Activated T-cell treated with anti-CD3 and anti-CD28 coated beads for 4 hours (primary cell): ENCODE results near the gene ALAS1.
A peak's percentile ranks its signal among the peaks of the same experiment; 100 is the strongest.
"Not testable (repeated sequence)": the region's sequence is repeated elsewhere in the genome, so short reads cannot be mapped to it uniquely, and the experiment has no call there.

Experiments
- DNase-seq: peaks from one replicate; pipeline ENCODE4 v3.0.0-alpha.2; 2020

ALAS1 gene

DNA sequence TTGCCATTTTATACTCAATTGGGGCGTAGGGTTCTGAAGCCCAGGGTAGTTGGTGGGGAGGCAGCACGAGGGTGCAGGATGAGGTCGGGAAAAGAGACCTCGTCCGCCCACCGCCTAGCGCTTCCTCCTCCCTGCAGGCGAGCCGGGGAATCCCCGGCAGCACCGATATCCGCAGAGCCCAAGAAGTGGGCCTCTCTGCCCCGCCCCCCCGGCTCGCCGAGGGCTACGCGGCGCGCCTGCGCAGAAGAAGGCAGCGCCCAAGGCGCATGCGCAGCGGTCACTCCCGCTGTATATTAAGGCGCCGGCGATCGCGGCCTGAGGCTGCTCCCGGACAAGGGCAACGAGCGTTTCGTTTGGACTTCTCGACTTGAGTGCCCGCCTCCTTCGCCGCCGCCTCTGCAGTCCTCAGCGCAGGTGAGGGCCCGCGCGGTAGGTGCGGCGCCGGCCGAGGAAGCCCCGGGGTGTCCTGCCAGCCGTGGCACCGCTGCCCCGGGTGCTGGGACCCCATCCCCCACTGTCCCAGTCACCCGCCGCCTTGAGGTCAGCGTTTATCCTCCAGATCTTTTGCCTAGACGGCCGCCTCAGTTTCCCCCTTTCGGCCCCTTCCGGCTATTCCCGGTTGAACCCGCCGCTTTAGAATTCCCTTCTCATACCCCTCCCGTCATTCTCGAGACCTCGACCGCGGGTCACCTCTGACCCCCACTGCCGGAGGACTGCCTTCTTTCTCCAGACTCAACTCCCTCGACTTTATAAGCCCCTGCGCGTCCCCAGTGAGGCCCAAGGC, at the start of gene ALAS1:
TSS of gene ALAS1 (plus strand) at position 319 of the 784 bp plus-strand sequence. CDS start 1,082 bp downstream, outside the sequence.
- peak; percentile 94 for DNase-seq

DNA sequence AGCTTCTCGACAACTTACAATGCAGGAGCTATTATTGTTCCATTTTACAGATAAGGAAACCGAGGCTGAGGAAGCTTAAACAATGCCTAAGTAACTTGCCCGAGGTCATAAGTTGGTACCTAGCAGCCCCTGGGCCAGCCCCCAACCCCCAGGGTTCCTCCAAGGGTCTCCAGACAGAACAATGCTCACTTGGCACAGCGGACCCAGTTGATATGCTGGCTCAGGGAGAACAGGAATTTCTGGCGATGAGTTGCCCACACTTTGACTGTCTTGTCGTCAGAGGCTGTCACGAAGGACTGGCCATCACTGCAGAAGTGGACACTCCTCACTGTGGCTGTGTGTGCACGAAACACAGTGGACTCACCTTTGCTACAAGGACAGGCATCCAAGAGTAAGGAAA, 48.9 kb upstream of the ALAS1 start:
- DNase-seq = no peak

DNA sequence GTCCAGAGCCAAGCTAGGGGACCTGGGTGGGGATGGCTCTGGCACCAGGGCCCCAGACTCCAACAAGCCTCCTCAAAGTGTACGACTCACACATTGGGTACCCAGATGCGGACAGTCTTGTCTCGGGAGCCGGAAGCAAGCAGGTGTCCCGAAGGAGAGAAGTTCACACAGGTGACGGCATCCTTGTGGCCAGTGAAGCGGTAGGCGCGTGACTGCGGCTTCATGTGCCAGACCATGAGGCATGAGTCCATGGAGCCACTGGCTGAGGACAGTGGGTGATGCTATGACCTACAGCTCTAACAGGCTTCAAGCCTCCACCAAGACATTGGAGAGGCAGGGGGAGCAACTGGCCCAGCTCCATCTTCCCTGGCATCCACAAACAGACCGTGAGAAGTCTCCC, 48.2 kb upstream of the ALAS1 start:
- DNase-seq = no peak

DNA sequence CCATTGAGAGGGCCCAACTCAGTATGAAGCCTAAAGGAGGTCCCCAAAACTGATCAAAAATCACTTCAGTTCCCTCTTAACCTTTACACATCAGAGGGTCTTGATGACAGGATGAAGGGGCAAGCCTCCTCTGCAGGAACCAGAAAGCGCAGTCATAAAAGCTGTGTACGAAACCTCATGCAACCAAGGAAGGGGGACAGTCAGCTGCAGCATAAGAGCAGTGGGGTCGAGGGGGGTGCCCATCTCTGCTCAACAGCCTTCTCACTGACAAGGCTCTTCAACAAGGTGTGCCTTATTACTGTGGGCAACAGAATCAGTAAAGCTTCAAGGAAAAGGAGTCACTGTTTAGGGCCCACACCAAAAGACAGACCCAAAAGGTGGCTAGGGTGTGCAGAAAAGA, 47.6 kb upstream of the ALAS1 start:
- no peak for DNase-seq

DNA sequence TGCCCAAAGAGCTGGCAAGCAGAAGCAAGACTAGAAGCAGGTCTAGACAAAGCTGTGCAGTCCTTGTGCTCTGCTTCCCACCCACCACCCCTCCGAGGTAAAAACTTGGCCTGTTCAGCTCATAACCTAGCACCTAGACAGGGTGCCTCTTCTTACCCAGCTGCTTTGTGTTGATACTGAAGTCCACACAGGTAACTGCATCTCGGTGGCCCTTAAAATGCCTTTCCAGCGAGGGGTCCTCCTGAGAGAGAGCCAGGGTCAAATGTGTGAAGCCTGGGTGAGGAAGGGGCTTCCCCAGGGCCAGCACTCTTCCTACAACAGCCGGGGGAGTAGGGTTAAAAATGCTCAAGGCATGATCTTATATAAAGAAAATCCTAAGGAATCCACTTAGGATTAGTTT, 47.1 kb upstream of the ALAS1 start:
- no peak for DNase-seq

DNA sequence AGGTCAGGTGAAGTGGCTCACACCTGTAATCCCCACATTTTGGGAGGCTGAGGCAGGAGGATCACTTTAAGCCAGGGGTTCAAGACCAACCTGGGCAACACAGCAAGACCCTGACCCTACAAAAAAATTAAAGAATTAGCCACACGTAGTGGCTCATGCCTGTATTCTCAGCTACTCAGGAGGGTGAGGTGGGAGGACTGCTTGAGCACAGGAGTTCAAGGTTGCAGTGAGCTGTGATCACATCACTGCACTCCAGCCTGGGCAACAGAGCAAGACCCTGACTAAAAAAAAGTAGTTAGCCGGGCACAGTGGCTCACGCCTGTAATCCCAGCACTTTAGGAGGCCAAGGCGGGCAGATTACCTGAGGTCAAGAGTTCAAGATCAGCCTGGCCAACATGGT, 46.0 kb upstream of the ALAS1 start:
- DNase-seq = not testable (repeated sequence)

DNA sequence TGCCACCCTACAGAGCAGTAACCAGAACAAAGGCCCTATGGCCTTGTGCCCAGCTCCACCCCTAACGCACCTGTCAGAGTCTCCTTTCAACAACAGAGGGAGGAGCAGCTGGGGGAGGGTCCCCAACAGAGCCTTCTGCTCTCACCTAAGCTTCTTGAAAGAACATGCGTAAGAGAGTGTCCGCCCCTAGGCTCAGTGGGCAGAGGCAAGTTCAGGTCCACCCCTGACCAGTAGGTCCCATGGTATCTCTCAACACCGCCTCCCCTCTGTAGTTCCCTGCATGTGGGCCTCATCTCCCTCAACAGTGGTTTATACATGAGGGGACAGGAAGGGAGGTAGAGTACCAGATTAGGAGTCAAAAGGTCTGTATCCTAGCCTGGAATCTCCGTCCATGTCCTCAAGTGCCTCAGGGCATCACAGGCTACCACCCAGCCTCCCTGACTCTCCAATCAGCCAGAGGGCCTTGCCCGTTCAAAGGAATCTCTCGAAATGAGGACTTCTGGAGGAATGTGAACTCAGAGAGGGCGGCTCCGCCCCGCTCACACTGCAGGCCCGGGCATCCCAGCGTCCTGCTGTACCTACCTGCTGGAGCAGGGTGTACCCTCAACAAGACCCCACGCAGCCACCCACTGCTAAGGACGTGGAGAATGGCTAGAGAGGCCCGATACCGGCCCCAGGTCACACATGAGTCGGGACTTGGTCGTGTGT, 44.4 kb upstream of the ALAS1 start:
- no peak for DNase-seq

DNA sequence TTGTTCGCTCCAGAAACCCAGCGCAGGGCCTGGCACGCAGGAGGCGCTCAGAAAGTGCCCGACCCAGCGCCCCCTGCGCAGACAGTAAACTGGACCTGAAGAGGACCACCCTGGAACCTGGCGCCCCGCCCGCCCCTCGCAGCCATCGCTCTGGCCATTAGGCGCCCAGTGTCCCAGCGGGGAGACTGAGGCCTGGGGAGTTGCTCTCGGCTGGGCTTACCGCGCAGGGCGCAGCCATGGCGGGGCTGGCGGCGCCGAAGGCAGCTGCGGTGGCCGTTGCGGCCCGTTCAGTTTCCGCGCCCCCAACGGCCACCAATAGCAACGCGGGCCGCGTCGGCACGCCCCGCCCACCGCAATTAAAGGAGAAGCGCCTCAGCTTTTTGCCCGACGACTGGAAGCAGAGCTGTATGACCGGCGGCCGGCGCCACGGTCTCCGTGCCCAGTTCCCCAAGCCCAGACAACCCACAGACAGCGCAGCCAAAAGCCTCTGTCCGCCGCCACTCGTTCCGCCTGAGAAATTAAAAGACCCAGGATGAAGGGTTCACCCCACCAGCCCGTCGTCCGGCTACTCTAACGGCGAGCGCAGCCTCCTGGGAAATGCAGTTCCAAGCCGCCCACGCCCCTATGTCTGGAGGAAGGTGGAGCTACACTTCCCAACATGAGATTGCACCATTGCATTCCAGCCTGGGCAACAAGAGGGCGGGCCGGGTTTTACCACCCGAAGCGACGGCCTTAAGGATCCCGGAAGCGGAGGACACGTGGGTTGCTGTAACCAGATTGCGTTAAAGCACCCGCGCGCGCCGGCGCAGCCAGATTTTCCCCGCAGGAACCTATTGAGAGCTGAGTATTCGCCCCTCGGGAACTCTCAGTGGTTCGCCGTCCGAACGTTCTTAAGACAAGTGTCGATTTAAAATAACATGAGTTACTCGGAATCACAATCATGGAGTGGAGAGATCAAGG, 43.5 kb upstream of the ALAS1 start, which contains the start of gene POC1A:
TSS of gene POC1A (minus strand) at position 289 of the 960 bp plus-strand sequence. CDS start at position 238, 51 bp downstream.
- peak; percentile 78 for DNase-seq

DNA sequence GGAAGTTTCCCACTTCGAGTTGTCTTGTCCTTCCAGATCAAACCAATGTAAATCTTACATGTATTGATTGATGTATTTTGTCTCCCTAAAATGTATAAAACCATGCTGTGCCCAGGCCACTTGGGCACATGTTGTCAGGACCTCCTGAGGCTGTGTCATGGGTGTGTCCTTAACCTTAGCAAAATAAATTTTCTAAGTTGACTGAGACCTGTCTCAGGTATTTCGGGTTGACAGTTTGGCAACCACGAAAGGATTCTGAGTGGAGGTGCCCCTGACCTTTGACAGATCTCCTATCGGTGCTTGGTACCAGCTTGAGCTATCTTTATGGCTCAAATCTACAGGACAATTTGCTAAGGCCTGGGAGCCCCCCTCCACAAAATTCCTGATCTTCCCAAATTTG, 42.0 kb upstream of the ALAS1 start:
- no peak for DNase-seq

DNA sequence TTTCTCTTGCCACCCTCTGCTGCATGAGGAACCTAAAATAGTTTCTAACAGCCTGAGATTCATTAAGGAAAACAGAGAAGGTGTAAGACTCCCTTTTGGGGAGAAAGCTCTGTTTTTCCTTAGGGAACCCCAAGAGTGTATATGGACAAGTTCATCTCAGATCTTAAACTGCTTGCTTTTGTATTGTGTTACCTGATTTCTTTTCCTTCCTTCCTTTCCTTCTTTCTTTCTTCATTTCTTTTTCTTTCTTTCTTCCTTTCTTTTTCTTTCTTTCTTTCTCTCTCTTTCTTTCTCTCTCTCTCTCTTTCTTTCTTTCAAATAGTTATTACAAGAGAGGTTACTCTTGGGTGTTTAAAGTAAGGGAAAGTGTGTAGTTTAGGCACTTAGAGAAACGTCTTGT, 38.5 kb upstream of the ALAS1 start:
- no peak for DNase-seq

DNA sequence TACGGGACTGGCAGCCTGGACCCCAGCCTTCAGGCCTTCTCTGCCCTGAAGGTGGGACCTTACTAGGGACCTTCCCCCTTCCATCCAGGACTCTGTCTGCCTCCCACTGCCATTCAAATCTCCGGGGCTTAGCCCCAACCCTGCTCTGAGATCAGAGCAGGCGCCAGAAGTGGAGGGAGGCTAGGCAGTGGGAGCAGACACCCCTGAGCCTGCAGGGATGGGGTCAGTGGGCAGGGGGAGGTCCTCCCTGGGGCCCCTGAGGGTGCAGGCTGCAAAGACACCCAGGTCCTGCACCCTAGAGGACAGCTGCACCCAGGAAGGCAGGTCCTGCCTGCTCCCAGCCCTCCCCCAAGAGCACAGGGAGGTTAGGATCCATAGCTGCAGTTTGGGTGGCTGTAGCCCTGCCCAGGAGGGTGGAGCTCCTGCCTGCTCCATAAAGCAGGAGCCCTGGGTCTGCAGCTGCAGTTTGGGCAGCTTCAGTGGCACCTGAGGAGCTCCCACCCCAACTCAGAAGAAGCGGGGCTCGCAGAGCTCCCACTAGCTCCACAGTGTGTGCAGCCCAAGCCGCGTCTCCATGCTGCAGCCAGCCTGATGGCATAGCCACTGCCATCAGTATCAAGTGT, 35.6 kb upstream of the ALAS1 start:
- no peak for DNase-seq

DNA sequence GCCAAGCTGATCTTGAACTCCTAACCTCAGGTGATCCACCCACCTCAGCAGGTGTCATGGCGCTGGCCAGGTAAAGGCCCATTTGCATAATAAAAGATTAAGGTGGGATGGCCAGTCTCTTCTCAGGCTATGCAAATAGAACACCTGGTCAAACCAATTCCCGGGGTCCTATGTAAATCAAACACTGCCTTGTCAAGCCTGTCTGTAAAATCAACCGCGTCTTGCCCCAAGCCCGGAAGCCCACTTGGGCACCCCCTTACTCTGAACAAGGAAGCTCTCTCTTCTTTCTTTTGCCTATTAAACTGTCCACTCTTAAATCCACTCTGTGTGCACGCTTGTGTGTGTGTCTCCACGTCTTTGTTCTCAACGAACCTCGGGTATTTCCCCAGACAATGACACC, 30.7 kb upstream of the ALAS1 start:
- no peak for DNase-seq

DNA sequence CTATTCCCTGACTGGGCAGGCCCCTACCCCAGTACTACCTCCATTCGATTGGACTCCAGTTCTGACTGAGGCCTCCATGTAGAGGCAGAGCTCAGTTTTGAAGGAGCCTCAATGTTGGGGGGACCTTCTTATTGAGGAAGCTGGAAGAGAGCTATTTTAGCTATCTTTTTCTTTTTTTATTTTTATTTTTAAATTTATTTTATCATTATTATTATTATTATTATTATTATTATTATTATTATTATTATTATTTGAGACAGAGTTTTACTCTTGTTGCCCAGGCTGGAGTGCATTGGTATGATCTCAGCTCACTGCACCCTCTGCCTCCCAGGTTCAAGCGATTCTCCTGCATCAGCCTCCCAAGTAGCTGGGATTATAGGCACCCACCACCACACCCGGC, 27.7 kb upstream of the ALAS1 start:
- not testable (repeated sequence) for DNase-seq

DNA sequence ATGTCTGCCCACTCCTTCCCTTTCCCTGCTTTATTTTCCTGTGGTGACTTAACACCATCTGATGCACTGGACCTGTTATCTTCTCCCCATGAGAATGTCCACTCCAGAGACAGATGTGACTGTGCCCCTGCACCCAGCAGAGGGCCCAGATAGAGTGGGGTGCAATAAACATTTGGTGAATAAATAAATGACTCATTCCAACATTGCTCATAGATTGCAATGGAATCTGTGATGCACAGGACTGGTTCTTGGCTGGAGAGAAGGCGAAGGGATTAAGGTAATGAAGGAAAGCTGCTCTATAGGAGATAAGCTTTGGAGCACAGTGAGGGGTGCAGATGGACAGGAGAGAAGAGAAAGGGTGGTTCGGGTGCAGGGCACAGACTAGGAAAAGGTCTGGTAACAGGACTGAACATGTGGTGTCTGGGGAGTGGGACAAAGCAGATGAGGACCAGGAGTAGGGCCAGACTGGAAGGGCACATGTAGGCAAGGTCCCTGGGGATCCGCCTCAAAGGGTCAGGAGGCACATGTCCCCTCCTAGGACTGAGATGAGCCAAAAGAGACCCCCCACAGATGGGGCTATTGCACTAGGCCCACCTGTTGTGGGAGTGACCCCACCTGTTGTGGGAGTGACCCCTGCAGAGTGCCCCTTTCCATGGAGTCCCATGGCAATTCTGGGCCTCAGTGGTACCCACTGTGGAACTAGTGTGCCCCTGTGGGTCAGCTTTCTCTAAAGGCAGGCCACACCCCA, 26.3 kb upstream of the ALAS1 start:
- DNase-seq = no peak

DNA sequence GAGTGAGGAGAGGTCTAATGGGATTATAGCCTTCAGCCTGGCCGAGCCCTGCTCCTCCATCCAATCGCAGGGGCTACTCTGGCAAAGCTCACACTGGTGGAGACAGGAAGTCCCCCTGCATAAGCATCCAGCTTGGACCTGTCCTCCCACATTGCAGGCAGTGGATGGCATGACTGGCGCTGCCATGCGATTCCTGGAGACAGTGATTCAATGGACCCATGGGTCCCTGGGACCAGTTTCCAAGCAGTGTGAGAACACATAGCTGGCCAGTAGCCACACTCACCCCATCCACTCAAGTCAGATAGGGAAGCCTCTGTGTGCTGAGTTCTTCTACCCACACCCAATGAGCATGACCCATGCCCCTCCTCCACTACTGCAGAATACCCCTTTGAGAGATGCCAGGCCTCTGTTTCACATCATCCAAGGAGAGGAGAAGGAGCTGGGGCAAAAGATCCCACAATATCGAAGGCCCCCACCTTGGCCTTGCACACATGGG, 25.6 kb upstream of the ALAS1 start:
- no peak for DNase-seq

DNA sequence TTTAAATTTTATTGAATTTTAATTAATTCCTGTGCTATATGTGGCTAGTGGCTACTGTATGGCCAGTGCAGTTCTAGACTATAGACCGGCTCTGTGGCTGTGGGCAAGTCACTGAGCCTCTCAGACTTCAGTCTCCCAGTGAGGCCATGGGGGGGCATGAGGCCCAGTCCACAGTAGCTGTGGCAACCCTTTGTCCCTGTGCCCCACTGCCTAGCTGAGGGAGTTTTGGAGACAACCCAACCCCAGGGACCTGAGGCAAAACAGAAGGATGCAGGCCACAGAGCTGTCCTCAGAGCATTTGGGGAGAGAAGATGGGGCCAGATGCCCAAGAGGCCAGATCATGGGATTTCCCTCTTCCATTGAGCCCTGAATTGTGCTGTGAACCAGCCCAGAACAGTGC, 24.9 kb upstream of the ALAS1 start:
- no peak for DNase-seq

DNA sequence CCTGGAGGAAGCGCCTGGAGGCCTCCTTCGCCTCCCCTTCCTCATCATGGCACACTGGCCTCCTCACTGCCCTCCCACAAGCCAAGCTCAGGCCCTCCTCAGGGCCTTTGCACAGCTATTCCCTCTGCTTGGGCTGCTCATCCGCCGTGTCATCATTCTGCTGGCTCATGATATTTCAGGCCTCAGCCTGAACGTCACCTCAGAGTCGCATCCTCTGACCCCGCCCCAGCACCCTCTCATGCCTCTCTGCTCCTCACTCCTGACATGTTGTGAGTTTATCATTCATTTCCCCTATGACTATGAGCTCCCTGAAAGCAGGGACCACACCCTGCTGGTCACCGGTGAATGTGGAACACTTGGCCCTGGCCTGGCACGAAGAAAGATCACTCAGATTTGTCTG, 23.1 kb upstream of the ALAS1 start:
- DNase-seq = no peak

DNA sequence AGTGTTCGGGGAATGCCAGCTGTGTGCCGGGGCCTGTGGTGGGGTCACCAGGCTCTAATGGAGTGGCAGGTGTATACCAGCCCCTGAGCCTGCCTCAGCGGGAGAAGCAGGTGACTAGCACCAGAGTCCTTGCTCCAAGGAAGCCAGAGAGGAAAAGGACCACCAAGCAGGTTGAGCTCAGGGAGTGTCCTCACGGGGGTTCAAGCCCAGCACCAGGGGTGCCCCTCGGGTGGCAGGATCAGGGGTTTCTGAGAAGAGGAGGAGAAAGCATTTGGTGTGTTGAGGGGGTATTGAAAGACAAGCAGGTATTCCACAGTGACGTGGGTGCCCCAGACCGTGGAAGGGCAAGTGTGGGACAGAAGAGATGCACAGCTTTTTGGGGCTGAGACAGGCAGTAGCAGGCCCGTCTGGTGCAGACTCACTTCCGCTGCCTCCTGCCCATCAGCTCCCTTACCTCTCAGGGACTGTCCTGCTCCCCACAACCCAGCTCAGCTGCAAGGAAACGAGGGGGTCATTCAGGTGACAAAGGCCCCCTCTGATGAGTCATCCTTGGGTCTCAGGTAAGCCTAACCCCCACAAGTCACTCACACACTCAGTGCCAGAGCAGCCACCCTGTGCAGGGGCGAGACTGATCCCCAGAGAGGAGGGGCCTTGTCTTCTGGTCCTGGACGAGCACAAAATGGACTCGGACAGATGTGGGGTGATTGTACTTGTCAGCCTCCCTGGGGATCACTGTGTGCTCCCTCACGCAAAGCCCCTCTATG, 22.4 kb upstream of the ALAS1 start:
- no peak for DNase-seq

DNA sequence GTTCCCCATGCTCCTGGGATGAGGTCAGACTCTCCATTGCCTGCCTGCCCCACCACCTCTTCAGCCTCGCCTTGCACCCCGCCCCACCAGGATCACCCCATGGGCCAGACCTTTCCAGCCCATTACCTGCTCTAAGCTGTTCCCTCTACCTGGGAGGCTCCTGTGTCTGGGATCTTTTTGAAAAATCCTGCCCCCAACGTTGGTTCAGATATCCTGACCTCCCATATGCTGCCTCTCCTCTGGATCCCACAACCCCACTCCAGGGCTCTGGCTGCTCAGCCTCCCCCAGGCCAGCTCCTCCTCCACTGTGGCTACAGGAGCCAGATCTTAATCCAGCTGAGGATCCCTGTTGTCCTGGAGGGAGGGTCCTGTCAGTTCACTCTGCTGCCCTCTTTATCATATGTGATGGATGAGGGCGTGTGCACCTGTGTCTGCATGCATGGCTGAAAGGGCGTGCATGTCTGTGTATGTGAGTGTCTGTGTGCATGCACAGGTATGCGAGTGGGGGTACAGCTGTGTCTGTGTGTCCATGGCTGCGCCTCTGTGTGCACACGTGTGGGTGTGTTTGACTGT, 21.7 kb upstream of the ALAS1 start:
- no peak for DNase-seq

DNA sequence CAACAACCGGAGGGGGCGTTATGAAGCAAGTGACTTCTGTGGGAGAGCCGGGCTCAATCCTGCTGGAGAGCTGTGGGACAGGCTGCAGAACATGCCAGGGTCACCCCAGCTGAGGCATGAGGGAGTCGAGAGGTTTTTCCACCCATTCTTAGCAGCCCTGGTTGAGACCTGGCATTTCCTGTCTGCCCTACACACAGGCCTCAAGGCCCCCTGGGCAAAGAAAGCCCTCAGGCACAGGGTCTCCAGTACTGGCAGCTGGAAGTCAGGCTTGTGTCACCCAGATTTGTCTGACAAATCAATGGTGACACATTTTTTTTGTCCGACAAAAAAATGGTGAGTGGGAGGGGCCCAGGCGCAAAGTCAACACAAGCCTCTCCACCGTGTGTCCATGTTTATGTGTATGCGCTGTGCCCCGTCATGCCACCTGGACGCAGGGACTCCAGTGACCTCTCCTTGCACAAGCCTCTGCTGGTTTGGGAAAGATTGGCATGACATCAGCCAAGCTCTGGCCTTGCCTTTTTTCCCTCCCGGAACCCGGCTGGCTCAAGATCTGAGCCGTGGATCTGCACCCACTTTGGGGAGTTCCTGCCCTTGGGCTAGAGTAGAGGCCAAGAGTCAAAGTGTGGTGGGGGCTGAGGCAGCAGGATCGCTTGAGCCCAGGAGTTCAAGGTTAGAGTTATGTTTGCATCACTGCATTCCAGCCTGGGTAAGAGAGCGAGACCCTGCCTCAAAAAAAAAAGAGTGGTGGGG, 20.8 kb upstream of the ALAS1 start:
- no peak for DNase-seq
